ENCODE results near the gene OVCH1.
"Not testable (repeated sequence)": the region's sequence is repeated elsewhere in the genome, so short reads cannot be mapped to it uniquely, and the experiment has no call there.

OVCH1 gene

DNA sequence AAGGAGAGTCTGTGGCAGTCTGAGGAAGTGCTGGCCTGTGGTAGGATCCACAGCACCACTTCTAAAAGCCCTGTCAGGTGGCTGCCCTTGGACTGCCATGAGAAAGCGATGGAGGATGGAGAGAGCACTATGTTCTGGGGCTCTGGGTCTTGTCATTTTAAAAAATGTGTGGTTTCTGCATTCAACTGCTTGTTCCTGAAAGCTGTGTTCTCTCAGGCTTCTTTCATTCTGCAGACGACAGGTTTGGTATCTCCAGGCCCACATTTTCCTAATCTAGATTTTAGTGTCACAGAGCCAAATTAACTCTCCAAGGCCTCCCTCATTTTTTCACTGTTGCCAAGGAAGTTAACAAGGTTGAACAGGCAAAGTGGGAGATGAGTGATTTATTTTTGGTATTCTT is 10.5 kb downstream of the OVCH1 start:
- DNase-seq, result no peak

DNA sequence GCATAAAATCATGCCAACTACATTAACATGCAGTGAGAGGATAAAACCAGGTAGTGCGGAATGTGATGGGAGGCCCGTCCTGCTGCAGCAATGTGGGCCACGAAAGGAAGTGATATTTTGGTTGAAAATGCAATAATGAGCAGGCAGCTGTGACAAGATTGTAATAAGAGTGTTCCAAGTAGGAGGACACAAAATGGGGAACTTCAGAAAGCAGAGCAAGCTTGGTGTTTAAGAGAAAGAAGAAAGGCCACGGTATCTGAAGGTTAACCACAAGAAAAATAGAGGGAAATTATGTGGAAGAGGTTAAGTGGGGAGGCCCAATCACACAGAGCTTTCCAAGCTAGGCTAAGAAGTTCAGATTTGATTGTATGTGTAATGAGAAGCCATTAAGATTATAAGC is 34.3 kb downstream of the OVCH1 start:
- no peak for DNase-seq

DNA sequence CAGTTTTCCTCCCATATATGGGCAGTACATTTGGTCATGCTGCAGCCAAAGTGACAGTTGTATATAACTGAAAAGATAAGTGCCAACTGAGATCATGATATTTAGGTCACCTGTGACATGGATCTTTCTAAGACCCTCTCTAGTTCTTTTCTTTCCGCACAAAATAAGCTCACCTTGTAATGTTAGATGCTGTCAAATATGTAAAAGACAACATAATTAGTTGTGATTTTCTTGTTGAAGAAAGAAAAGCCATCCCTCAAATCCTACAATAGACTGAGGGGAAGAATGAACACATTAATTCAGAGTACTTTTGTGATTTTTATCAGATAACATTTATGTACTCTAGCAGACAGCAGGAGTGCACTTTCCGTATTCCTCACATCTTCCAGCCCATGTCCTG is 37.4 kb downstream of the OVCH1 start:
- DNase-seq, result no peak

DNA sequence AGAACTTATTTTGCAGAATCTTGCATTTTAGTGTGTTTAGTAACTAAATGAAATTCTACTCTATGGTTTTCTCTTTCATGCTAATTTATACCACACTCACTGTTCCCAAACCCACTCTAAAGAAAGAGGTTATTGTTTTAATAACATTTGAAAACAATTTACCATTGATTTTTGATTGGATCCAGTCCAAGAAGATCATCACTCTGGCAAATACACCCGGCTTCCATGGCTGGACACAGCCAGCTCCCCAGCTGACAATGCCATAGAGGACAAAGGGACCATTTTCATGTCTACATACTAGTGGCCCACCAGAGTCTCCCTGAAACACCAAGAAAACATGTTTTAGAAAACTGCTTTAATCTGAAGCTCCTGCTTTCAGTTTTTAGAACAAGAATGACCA is 42.4 kb downstream of the OVCH1 start:
- peak; percentile 16 for DNase-seq

DNA sequence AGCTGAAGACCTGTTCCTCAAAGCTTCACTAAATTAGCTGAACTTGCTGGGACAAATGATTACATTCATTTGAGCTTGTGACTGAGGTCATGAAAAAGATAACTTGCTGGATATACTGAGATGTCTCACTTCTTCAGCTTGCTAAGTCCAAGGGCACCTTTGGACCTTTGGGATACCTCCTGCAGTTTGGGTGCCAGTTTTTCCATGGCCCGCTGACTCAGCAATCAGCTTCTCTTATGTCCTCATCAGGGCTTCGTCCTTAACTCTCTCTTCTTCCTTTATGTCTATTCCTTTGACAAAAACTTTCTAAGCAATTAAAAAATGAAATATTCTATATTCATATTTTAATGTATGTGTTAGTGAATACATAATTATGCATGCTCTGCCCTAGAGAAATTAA is 45.6 kb downstream of the OVCH1 start:
- DNase-seq, result no peak

DNA sequence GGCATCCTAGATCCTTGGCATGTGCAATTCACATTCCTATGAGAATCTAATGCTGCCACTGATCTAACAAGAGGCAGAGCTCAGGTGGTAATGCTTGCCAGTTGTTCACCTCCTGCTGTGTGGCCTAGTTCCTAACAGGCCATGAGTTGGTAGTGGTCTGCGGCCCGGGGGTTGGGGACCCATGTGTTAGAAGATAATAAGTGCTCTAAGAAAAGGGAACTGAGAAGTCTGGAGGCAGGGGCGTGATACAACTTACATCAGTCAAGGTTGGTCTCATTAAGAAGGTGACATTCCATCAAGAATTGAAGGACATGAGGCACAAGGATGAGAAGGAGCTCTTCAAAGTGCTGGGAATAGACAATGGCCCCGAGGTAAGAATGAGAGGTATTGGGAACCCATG is 49.3 kb downstream of the OVCH1 start:
- DNase-seq, result no peak

DNA sequence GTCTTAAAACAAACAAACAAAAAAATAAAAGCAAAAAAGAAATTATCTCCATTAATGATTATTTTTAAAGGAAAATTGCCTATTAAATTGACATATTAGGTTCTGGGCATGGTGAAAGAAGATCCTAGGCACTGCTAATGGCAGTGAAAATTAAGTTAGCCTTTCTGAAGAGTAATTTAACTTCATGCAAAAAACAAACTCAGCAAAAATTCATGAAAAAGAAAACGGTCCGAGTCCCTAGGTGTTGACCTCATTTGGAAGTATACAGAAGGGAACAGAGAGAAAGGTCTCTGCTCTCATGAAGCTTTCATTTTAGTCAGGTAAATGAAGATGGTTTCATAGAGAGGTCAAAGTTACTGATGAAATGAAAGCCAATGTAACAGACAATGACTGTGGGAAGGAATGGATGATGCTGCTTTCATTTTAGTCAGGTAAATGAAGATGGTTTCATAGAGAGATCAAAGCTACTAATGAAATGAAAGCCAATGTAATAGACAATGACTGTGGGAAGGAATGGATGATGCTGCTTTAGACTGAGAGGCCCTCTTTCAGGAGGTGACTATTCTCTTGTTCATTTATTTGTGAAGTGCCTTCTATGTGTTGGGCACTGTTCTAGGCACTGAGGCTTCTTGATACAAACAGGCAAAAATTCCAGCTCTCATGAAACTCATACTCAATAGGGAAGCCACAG is 50.1 kb downstream of the OVCH1 start:
- DNase-seq, result no peak

DNA sequence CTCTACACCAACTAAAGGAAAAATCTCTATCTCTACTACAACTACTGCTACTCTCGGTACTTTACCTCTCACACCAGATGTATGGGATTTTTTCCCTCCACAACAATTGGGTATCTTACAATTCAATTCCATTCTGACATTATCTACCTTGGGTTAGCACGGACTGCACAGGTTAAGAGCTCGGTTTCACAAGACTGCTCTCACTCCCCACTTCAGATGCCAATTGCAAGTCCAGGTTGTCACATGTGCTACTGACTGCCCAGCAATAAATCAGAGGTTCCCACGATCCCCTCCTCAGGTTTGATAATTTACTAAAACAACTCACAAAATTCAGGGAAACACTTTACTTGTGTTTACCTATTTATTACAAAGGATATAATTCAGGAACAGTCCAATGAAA is 58.0 kb downstream of the OVCH1 start:
- DNase-seq, result no peak

DNA sequence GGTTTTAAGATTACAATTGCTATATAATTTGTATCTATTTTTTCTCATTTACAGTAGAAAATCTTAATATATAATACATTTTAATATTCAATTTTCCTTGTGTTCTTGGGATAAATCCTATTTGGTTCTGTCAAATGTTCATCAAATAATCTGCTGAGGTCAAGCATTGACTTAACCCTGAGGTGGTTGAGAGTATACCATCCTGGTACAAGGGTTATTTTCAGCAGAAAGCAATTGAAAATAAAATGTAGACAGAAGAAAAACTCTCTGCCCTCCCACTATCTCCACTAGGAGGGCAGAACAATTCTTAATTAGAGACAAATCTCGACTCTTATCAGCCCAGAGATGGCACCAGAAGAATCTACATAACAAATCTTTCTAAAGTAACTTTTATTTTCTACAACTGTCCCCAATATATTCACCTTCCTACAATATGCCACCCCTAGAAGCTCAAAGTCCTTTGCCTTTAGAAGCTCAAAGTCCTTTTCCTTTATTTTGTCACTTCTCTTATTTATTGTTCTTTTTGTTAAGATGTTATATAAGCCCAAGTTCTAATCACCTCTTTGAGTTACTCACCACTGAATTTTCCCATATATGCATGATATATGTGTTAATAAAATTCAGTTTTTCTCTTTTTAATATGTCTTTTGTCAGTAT is 58.6 kb downstream of the OVCH1 start:
- DNase-seq, result no peak

DNA sequence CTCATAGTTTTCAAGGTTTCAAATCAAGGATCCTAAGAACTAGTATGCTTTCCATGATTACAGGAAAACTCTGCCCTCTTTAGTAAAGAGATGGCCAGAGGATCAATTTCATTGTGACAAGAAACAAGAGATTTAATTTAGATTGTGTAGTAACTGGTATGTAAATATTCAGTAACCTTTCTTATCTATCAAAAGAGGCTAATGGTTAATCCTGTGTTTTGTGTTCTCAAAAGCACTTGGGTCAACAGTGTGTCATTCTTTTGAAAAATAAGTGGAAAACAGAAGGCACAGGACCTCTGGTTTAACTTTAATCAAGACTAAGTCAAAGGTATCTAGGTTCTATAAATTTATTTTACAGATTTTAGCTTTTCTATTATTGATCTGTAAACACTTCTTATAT is 59.9 kb downstream of the OVCH1 start:
- DNase-seq, result no peak

DNA sequence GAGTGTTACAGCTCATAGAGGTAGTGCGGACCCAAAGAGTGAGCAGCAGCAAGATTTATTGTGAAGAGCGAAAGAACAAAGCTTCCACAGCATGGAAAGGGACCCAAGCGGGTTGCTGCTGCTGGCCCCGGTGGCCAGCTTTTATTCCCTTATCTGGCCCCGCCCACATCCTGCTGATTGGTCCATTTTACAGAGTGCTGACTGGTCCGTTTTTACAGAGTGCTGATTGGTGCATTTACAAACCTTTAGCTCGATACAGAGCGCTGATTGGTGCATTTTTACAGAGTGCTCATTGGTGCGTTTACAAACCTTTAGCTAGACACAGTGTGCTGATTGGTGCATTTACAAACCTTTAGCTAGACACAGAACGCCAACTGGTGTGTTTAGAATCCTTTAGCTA is 60.7 kb downstream of the OVCH1 start:
- not testable (repeated sequence) for DNase-seq

DNA sequence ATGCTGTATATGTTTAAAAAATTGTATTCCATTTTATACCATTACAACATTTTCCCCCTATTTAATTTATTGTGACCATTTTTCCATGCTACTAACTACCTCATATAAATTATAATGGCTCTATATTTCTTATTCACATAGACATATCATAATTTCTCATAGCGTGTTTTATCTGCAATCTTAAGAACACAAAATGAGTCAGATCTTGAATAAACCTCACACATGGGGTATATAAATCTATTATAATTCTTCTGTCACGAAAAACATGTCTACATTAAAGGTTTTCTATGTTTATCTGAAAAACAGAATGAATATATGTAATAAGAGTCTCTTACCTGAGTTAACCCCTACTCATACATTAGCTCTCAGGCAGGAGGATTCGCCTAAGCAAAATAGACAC is 66.0 kb downstream of the OVCH1 start:
- DNase-seq, result no peak

DNA sequence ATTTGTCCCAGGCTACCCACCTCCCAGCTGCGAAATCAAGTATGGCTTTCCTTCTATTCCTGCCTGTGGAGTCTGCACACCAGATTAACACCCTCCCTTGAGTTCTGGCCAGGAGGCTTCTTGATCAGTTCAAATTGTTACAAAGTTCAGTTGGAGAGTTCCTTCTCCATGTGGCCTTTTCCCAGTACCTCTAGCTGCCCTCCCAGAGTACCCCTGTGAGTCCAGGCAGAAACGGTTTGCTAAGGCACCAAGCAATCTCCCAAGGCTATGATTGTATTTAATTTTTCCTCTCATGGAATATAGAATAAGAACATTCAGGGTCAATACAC is 66.8 kb downstream of the OVCH1 start:
- DNase-seq, result no peak

DNA sequence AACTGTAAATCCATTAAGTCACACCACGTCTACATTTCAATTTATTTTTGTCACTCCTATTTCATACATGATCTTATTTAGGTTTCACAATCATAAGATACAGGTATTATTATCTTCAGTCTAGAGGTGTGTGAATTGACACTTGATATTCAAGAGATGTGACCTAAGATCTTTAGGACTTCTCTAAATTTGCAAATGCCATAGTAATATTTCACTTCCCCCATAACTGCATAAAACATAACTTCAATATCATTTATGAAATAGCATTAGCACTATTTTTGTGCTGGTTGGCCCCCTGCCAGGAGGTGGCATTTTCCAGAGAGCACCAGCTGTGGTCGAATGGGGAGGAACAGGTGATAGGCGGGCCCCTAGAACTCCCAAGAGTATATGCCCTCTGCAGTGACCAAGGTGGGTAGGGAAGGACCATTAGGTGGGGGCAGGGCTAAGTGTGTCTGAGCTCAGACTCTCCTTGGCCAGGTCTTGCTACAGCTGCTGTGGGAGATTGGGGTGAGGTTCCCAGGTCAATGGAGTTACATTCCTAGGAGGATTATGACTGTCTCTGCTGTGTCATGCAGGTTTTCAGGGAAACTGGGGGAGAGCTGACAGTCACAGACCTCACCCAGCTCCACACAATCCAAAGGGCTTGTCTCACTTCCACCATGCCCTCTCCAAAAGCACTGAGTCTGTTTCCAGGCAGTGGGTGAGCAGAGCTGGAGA is 67.3 kb downstream of the OVCH1 start:
- peak; percentile 15 for DNase-seq

DNA sequence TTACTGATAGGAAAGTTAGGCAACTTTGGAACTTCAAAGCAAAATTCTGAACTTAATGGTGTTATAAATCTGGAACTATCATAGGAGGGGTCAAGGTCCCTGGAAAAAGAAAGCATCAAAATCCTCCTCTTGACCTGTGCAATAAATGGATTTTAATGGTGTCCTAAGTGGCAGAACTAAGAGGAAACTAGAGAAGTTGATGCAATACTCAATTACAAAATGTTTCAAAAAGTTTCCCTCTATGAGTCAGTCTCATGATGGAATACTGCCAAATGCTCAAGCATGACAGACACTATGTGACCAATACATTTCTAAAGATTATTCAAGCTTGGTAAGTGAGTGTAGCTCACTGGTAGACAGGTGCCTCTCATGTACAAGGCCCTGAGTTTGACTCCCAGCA is 68.9 kb downstream of the OVCH1 start:
- no peak for DNase-seq

DNA sequence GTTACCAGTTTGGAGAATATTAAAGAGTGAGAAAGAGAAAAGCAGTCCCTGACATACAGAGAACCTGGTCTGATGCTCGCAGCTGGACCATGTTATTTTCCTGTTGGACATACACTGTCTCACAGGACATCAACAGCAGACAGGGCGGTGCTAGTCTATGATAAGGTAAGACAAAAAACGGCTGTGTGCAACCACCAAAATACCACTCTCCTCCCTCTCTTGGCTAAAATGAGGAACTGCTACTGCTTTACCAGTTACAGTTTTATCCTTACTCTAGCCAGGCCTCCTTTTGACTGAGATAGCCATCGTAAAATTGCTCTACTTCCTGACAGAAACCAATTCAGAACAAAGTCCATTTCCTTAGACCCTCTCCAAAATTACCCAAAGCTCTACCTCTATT is 69.5 kb downstream of the OVCH1 start:
- no peak for DNase-seq

DNA sequence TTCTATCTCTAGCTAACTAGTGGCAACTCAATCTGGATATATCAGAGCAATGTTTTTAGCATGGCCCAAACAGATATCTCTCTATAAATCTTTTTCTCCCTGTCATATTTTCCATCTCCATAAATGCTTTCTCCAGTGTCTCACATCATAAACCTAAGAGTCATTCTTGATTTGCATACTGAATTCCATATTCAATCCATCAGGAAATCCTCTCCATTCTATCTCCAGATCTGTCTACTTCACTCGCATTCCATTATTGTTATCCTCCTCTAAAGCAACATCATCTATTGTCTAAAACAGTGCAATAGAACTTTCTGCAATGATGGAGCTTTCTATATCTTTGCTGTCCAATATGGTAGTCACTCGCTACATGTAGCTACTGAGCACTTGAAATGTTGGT is 71.0 kb downstream of the OVCH1 start:
- no peak for DNase-seq

DNA sequence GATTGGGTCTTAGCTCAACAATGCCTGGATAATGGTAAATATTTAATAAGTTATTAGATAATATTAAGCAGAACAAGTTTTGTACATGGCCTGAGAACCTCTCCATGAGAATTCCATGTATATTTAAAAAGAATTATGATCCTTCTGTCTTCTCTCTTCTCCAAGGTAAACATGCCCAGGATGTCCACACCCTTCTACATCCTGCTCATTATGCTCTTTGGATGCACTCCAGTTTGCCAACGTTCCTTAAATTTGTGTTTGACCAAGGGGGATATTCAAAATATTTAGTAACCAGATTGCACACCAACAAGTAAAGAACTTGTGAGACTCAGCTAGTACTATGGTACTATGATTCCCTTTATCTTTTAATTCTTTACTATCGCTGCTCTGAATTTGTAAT is 71.8 kb downstream of the OVCH1 start:
- no peak for DNase-seq

DNA sequence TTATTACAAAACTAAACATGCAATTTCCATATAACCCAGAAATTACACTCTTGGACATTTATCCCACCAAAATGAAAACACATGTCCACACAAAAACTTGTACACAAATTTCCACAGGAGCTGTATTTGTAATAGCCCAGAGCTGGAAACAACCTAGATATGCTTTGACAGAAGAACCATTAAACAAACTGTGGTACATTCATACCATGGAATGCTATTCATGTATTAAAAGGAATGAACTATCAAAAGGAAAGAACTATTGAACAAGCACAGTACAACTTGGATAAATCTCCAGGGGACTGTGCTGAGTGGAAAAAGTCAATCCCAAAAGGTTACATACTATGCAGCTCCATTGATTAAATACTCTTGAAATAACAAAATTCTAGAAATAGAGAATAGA is 80.7 kb downstream of the OVCH1 start:
- DNase-seq, result no peak

DNA sequence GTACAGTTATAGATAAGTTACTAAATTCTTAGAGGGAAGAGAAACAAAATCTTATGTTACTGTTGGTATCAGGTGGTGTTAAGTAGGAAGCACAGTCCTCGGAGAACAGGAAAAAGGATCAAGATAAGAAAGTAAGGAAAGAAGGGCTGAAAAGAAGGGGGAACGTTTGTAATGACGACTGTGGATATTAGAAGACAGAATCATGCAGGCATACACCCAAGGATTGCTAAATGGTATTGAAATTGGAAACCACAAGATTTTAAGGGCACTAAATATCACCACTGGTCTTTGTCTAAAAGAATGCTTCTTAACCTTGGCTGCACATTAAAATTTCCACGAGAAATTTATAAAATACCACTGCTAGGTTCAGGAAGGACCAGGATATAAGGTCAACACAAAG is 82.4 kb downstream of the OVCH1 start:
- no peak for DNase-seq

DNA sequence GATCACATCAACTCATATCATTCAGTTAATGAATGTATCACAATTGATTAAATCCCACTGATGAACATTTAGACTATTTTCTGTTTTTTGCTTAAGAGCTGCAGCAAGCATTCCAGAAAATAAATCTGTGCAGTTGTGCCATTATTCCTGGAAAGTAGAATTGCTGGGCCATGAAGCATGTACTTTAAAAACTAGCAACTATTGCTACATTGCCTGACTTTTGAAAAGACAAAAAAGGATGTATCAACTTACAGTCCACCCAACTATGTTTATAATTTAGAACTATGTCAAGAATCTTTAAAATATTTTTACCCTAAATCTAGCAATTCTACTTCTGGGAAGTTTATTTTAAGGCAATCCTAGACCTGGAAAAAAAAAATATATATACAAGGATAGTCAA is 83.1 kb downstream of the OVCH1 start:
- DNase-seq, result no peak

DNA sequence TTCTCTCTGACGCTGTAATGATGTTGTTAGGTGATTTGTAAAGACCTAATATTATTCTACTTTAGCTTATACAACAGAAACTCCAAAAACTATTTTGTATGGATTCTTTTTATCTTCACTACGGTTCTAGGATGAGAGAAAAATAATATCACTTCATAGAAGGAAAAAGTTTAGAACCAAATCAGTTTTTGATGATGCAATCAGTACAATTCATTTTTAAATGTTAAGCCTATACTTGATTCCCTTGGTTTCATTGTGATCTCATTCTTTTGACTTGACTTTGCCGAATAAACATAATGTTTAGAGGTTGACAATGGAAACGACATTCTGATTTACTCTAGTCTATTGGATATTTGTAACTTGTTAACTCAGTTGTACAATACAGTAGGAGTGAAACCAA is 91.9 kb downstream of the OVCH1 start:
- DNase-seq, result no peak

DNA sequence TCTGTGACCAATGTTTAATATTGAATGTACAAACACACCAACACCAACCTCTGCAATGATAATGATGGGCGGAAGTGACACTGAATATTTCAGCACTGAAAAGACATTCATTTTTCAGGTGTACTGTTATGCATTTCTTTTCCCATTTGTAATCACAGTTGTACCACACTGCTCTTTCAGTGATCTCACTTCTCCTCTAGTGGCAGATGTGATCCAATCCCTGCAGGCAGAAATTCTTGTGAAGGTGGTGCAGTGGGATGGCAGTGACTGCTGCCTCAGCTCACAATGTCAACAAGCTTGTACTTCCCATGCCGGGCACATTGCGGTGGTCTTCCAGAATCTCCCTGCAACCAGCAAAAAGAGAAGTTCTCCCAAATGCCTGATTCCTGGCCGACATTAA is 93.5 kb downstream of the OVCH1 start:
- DNase-seq, result no peak

DNA sequence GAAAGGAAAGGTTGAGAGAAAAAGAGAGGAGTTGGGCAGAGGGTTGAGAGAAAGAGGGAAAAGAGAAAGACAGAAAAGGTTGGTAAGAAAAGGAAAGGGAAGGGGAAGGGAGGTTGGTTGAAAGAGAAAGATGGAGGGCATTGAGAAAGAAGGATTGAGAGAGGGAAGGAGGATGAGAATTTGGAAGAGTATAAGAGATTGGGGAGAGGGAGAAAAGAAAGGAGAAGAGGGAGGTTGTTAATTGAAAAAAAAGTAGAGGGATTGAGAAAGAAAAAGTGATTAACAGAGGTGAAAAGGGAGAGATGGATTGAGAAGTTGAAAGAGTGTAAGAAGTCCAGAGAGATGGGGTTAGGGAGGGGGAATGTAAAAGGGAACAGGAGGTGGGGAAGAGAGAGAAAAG is 95.0 kb downstream of the OVCH1 start:
- DNase-seq, result no peak

DNA sequence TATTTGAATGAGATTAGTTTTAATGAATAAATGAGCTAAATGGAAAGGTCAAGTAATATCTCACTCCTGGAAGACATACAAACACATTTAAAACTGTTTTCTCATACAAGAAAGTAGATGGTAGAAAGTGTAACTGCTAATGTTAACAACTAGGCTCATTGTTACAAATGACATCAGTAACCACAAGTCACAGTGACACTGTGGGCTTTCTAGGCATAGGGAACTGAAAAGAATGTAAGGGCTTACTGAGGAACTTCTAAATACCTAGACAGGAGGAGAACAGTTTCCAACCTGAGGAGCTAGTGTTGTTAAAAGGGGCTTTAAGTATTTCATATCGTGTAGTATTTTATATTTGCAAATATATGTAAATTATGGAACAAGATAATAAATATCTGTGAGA is 99.0 kb downstream of the OVCH1 start:
- no peak for DNase-seq

Data from right hindlimb (tissue), 1 donor.